DOHH2 (cell line): ENCODE data around the gene MED13L.
A peak's percentile ranks its signal among the peaks of the same experiment; 100 is the strongest.

Experiments used
- H3F3A ChIP-seq: fragments of 200-600 bp; sonication (generic), shearing (Covaris generic); 2 replicates; pipeline ENCODE4 v1.6.0; 2016; ENCODE audit warnings: antibody characterized with exemption, mild to moderate bottlenecking; ENCODE audit not compliant: control insufficient read depth, insufficient read depth
- H3K27ac ChIP-seq: fragments of 200-600 bp; sonication (generic); 2 replicates; pipeline ENCODE4 v1.5.1; 2014; ENCODE audit warnings: low read depth, mild to moderate bottlenecking, low read length, moderate library complexity
- H3K27me3 ChIP-seq: fragments of 200-600 bp; sonication (generic); 2 replicates; pipeline ENCODE4 v1.6.1; 2014; ENCODE audit warnings: mild to moderate bottlenecking, low read length, mixed read lengths; ENCODE audit not compliant: control insufficient read depth
- H3K36me3 ChIP-seq: fragments of 200-600 bp; sonication (generic); 2 replicates; pipeline ENCODE4 v1.6.1; 2014; ENCODE audit warnings: mild to moderate bottlenecking, low read length, moderate library complexity, mixed read lengths; ENCODE audit not compliant: control insufficient read depth
- H3K4me1 ChIP-seq: fragments of 200-600 bp; sonication (generic); 2 replicates; pipeline ENCODE4 v1.6.1; 2014; ENCODE audit warnings: mild to moderate bottlenecking, low read length, mixed read lengths; ENCODE audit not compliant: control insufficient read depth
- H3K4me2 ChIP-seq: fragments of 200-600 bp; sonication (generic); 2 replicates; pipeline ENCODE4 v1.6.0; 2014; ENCODE audit warnings: mild to moderate bottlenecking, low read length, moderate library complexity
- H3K4me3 ChIP-seq: fragments of 200-600 bp; sonication (generic); 2 replicates; pipeline ENCODE4 v1.5.1; 2014; ENCODE audit warnings: mild to moderate bottlenecking, low read length, mixed read lengths
- H3K79me2 ChIP-seq: fragments of 200-600 bp; sonication (generic); 2 replicates; pipeline ENCODE4 v1.6.1; 2014; ENCODE audit warnings: mild to moderate bottlenecking, low read length, mixed read lengths; ENCODE audit not compliant: control insufficient read depth
- H3K9me2 ChIP-seq: fragments of 200-600 bp; sonication (generic); replicated peaks from 2 replicates; pipeline ENCODE4 v1.6.1; 2014; ENCODE audit warnings: mild to moderate bottlenecking, low read length, mixed read lengths; ENCODE audit not compliant: control insufficient read depth
- H3K9me3 ChIP-seq: fragments of 200-600 bp; sonication (generic); 2 replicates; pipeline ENCODE4 v1.6.1; 2014; ENCODE audit warnings: antibody characterized with exemption, low read length, mixed read lengths; ENCODE audit not compliant: control insufficient read depth, insufficient read depth
- H4K20me1 ChIP-seq: fragments of 200-600 bp; sonication (generic); 2 replicates; pipeline ENCODE4 v1.6.0; 2014; ENCODE audit warnings: low read depth, mild to moderate bottlenecking, antibody characterized with exemption, low read length, moderate library complexity; ENCODE audit not compliant: control insufficient read depth, insufficient read depth
- CTCF ChIP-seq: fragments of 200-600 bp; sonication (generic); IDR thresholded peaks from one replicate; pipeline ENCODE4 v1.5.1; 2014; ENCODE audit warnings: antibody characterized with exemption, mild to moderate bottlenecking, low read depth, low read length; ENCODE audit not compliant: poor library complexity, severe bottlenecking
- EZH2phosphoT487 ChIP-seq: fragments of 200-600 bp; sonication (generic); IDR thresholded peaks from 2 replicates; pipeline ENCODE4 v1.6.1; 2017; ENCODE audit warnings: borderline replicate concordance, mild to moderate bottlenecking, antibody characterized with exemption, low read length, moderate library complexity, mixed read lengths

The MED13L gene

DNA sequence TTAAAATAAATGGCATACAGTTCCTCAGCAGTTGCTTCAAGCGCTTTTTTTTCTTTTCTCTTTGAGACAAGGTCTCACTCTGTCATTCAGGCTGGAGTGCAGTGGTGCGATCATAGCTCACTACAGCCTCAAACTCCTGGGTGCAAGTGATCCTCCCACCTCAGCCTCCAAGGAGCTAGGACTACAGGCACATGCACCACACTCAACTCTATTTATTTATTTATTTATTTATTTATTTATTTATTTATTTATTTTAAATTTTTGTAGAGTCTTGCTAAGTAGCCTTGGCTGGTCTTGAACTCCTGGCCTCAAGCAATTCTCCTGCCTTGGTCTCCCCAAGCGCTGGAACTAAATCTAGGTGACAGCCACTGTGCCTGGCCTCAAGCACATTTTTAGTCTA is 132.0 kb downstream of the MED13L start:
- Histone ChIP-seq H3K27me3 (no peaks in the 10 kb centered on the region), H3K9me2 (no peaks in the 10 kb centered on the region), H3K36me3 (no peaks in the 10 kb centered on the region), H3K79me2 (peaks cover 61% of the 10 kb centered on the region), H3F3A (no peaks in the 10 kb centered on the region), H3K27ac (no peak overlapping the region), H4K20me1 (peaks cover 32% of the 10 kb centered on the region), H3K4me1 (peaks cover 21% of the 10 kb centered on the region), H3K9me3 (no peaks in the 10 kb centered on the region), H3K4me2 (no peak overlapping the region), H3K4me3 (no peak overlapping the region)
- no peak for TF ChIP-seq EZH2phosphoT487
- no peak for TF ChIP-seq CTCF

- Histone ChIP-seq H3K4me3 (no peak overlapping the region), H3K27ac (no peak overlapping the region), H3F3A (no peaks in the 10 kb centered on the region), H3K27me3 (no peaks in the 10 kb centered on the region), H4K20me1 (peaks cover 37% of the 10 kb centered on the region), H3K79me2 (peaks cover 61% of the 10 kb centered on the region), H3K4me2 (no peak overlapping the region), H3K36me3 (no peaks in the 10 kb centered on the region), H3K9me3 (no peaks in the 10 kb centered on the region), H3K4me1 (peaks cover 21% of the 10 kb centered on the region), H3K9me2 (no peaks in the 10 kb centered on the region)
- TF ChIP-seq CTCF, result no peak
- TF ChIP-seq EZH2phosphoT487, result no peak
These were observed 133.1 kb downstream of the MED13L start for GRCh38 chr12:116144384-116144783.

- Histone ChIP-seq H3K4me1 (peaks cover 19% of the 10 kb centered on the region), H3F3A (no peaks in the 10 kb centered on the region), H3K27me3 (no peaks in the 10 kb centered on the region), H3K79me2 (peaks cover 57% of the 10 kb centered on the region), H3K9me2 (no peaks in the 10 kb centered on the region), H3K9me3 (no peaks in the 10 kb centered on the region), H4K20me1 (peaks cover 37% of the 10 kb centered on the region), H3K27ac (no peak overlapping the region), H3K4me3 (0 out of 2 replicates have a peak overlapping the region, but pooled peaks have one; percentile 15), H3K4me2 (peak overlapping the region; percentile 55), H3K36me3 (no peaks in the 10 kb centered on the region)
- TF ChIP-seq CTCF (no peak), EZH2phosphoT487 (no peak)
These were observed 133.6 kb downstream of the MED13L start for GRCh38 chr12:116143909-116144308.
